ENCODE data around the gene SSBP2.

SSBP2 gene

GRCh38 chr5:81395262-81395661 lies 355.6 kb downstream of the SSBP2 start:
- no peak for DNase-seq (ENCODE audit: low read depth in 3 of 3)

GRCh38 chr5:81393783-81394718 lies 356.8 kb downstream of the SSBP2 start, which contains the start of gene ACOT12:
Gene ACOT12 (minus strand): TSS chr5:81394134. CDS start chr5:81394114, 20 bp downstream.
- no peak for DNase-seq (ENCODE audit: low read depth in 3 of 3)

- DNase-seq (ENCODE audit: low read depth in 3 of 3) = no peak
These were observed 357.5 kb downstream of the SSBP2 start for GRCh38 chr5:81393430-81393782.

GRCh38 chr5:81389025-81389424 lies 361.9 kb downstream of the SSBP2 start:
- no peak for DNase-seq (ENCODE audit: low read depth in 3 of 3)

- no peak for DNase-seq (ENCODE audit: low read depth in 3 of 3)
These were observed 362.7 kb downstream of the SSBP2 start for GRCh38 chr5:81388169-81388568.

GRCh38 chr5:81383867-81384266 lies 367.0 kb downstream of the SSBP2 start:
- no peak for DNase-seq (ENCODE audit: low read depth in 3 of 3)

- DNase-seq (ENCODE audit: low read depth in 3 of 3) = no peak
These were observed 379.5 kb downstream of the SSBP2 start for GRCh38 chr5:81371354-81371876.

GRCh38 chr5:81370912-81371311 lies 380.0 kb downstream of the SSBP2 start:
- DNase-seq (ENCODE audit: low read depth in 3 of 3) = no peak

- DNase-seq (ENCODE audit: low read depth in 3 of 3) = no peak
These were observed 385.4 kb downstream of the SSBP2 start for GRCh38 chr5:81365541-81365940.

GRCh38 chr5:81363093-81363871 lies 387.6 kb downstream of the SSBP2 start:
- no peak for DNase-seq (ENCODE audit: low read depth in 3 of 3)

Measured in stimulated activated CD4-positive, alpha-beta T cell treated with anti-CD3 and anti-CD28 coated beads, TNF-alpha, amount 100 ng/mL, for 4 hours (primary cell).